H7 (cell line): ENCODE data around the gene GABARAP. TPM values are rescaled to one million over a fixed set of nuclear protein-coding genes. Genes with fewer than 3 reads are reported as not detected.

Experiments
- DNase-seq: peaks from one replicate; pipeline ENCODE4 v3.0.0; 2012
- H3K27me3 ChIP-seq: 2 replicates; pipeline ENCODE4 v1.6.0; 2011; ENCODE audit warnings: mild to moderate bottlenecking, low read length; ENCODE audit not compliant: control insufficient read depth, insufficient read depth
- H3K36me3 ChIP-seq: replicated peaks from 2 replicates; pipeline ENCODE4 v1.5.1; 2011; ENCODE audit warnings: low read length; ENCODE audit not compliant: control insufficient read depth, insufficient read depth
- H3K4me3 ChIP-seq: 2 replicates; pipeline ENCODE4 v1.5.1; 2011; ENCODE audit warnings: low read depth, mild to moderate bottlenecking, control low read depth, low read length, moderate library complexity; ENCODE audit not compliant: insufficient read depth
- total RNA-seq: library from RNA; depleted of rRNA; stranded (reverse); fragments of >200 nt; shearing (Covaris generic); gene quantifications from 2 replicates; pipeline ENCODE4 v1.2.3, GENCODE V29; 2014; rRNA removed

The GABARAP gene
- total RNA-seq, result 185 and 231 TPM in 2 replicates

- Histone ChIP-seq H3K4me3 (peak within 1 kb of the TSS; percentile 69), H3K27me3 (no peaks in the 10 kb centered on the region)
- peak; percentile 93 for DNase-seq
Observed at GRCh38 chr17:7241783-7242716, at the start of gene GABARAP. GABARAP (minus strand) TSS chr17:7242449; CDS start chr17:7242330, 119 bp downstream.

DNA sequence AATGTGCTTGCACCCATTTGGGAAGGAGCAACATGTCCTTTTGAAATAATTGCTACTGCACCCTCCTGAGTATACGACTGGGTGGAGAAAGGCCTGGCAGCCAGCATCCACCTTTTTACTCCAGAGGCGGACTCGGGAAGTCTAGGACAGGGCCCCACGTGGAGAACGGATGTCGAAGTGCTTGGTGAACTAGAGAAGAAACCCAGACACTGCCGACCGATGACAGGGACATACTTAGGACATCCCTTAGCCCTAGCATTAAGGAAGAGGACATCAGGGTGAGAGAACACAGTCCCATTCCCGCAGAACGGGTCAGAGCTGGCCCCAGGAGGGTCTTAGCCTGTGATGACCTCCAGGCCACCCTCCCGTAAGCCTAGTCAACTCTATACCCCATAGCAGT lies 48.4 kb upstream of the GABARAP start:
- DNase-seq, result no peak
- peaks cover 28% of the 10 kb centered on the region for H3K27me3 ChIP-seq
- H3K36me3 ChIP-seq, result no peaks in the 10 kb centered on the region; the same call in 1 of the 2 replicates
- no peak overlapping the region for H3K4me3 ChIP-seq

More at GRCh38 chr17:7241783-7242716, at the start of gene GABARAP:
- H3K36me3 ChIP-seq, result peaks cover 12% of the 10 kb centered on the region

DNA sequence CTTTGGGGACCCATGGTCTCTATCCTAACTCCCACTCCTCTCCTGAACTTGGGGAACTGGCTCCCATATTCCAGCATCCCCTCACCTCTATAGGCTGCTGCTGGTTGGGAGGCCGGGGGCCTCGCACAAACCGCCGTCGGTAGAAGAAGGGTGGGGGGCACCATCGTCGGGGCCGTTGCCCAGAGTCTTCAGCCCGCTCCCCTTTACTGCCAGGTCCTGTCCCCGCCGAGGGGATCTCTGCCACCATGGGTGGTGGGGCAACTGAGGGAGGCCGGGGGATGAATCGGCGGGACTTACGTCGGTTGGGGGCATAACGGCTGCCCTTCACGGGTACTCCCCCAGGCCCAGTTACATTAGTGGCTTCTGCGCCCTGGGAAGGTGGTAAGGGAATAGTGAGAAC lies 47.9 kb upstream of the GABARAP start:
- no peak for DNase-seq
- Histone ChIP-seq H3K4me3 (no peak overlapping the region), H3K36me3 (no peaks in the 10 kb centered on the region; the same call in 1 of the 2 replicates), H3K27me3 (peaks cover 24% of the 10 kb centered on the region)

DNA sequence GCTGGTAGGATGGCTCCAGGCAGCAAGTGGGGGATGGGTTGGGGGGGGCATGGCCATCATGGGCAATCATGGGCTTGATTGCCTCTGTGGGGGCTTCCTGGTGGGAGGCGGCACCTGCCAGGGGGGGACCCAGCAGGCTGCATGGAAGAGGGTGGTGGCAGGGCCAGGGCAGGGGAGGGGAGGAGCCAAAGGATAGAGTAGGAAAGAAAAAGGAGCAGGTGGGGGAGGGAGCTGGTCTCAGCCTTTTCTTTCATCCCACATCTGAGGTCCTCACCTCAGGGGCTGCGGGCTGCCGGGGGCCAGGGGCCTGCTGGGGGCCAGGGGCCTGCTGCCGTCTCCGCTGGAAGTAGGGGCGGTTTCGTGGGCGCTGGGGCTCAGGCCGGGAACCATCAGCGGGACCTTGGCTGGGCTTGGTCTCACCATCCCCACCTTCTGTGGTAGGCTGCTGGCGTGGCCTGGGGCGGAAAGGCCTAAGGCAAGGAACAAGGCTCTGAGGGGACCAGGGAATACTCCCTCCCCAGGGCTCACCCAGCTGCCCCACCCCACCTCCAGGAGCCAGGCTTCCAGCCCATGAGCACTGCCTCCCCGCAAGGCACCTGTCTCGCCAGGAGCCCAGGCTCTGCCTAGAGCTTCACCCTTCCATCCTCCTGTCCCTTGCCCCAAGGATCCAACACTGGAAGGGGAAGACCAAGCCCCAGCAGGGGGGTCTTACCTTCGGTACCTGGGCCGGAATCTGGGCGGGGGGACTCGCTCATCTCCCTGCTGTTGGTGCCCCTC lies 47.2 kb upstream of the GABARAP start:
- DNase-seq, result peak; percentile 80
- no peaks in the 10 kb centered on the region; the same call in 1 of the 2 replicates for H3K36me3 ChIP-seq
- H3K4me3 ChIP-seq, result no peak overlapping the region
- H3K27me3 ChIP-seq, result peaks cover 22% of the 10 kb centered on the region; the same call in 1 of the 2 replicates

DNA sequence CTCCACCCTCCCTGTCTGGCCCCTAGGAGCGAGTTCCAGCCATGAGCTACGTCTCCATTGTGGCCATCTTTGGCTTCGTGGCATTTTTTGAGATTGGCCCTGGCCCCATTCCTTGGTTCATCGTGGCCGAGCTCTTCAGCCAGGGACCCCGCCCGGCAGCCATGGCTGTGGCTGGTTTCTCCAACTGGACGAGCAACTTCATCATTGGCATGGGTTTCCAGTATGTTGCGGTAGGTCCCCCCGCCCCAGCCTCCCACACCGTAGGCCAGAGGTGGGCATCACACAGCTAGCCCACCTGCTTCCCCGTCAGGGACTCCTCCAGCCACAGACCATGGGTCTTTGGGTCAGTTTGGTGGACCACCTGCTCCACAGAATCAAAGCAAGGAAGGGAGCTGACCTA lies 43.4 kb upstream of the GABARAP start:
- Histone ChIP-seq H3K36me3 (no peaks in the 10 kb centered on the region; the same call in 1 of the 2 replicates), H3K27me3 (peaks cover 20% of the 10 kb centered on the region), H3K4me3 (no peak overlapping the region)
- peak; percentile 15 for DNase-seq

- H3K27me3 ChIP-seq, result peaks cover 17% of the 10 kb centered on the region
- no peaks in the 10 kb centered on the region; the same call in 1 of the 2 replicates for H3K36me3 ChIP-seq
- DNase-seq, result no peak
- H3K4me3 ChIP-seq, result no peak overlapping the region
Observed at GRCh38 chr17:7284911-7285310, 42.7 kb upstream of the GABARAP start.

- no peaks in the 10 kb centered on the region; the same call in 1 of the 2 replicates for H3K36me3 ChIP-seq
- peaks cover 17% of the 10 kb centered on the region for H3K27me3 ChIP-seq
- H3K4me3 ChIP-seq, result no peak overlapping the region
- peak; percentile 33 for DNase-seq
Observed at GRCh38 chr17:7283471-7284216, 41.4 kb upstream of the GABARAP start.

DNA sequence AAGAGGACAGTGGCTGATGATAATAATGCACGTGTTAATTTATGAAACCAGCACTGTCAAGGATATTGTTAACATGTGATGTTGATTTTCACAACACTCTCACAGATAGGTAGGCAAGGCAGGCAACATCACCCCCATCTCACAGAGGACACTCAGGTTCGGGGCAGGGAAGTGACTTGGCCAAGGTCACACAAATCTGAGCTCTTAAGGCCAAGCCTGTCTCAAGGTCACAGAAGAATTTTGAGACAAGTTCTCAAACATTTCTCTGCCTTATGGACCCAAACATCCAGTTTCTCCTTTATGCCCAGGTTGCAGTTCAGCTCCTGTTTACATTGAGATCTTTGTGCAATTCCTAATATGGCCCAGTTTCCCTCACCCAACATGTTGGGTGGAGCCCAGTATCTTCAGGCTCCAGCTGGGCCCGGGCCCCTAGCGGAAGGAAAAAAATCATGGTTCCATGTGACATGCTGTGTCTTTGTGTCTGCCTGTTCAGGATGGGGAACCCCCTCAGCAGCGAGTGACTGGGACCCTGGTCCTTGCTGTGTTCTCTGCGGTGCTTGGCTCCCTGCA lies 40.6 kb upstream of the GABARAP start:
- peak; percentile 20 for DNase-seq
- Histone ChIP-seq H3K36me3 (no peaks in the 10 kb centered on the region), H3K27me3 (peaks cover 17% of the 10 kb centered on the region), H3K4me3 (no peak overlapping the region)

DNA sequence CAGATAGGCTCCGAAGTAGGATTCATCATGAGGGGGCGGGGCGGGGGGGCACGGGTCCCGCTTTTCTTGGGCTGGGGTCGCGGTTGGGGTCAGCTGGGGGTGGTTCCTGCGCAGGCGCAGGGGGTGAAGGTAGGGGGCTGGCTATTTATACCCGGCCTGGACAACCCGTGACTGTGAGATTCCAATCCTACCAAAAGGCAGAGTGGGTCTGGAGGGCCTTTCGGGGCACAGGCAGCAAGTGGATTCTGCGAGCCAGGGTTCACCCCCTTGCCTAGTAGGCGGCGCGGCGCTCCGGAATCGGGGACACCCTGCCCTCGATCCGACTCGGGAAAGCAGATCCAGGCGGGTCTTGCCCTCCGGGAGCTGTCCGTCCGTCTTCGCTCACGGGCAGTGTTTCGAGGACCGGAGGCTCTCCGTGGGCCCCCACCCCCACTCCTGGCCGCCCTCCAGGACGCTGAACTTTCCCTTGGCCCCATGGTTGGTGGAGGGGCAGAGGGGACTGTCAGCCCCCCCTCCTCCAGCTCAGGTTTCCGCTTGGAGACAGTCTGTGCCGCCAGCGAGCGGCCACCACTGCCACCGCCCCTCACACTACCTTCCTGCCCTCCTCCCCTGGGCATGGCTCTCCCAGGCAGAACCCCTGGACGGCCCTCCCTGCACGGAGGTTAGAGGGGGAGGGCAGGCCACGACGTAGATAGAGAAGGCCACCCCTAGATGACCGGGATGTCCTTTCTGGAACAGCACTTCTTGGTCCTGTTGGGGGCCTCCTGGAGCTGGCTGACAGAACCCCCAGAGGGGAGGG lies 39.9 kb upstream of the GABARAP start:
- no peak for DNase-seq
- Histone ChIP-seq H3K4me3 (peak overlapping the region; percentile 65), H3K27me3 (peaks cover 17% of the 10 kb centered on the region), H3K36me3 (no peaks in the 10 kb centered on the region)

- H3K27me3 ChIP-seq, result peaks cover 17% of the 10 kb centered on the region
- H3K36me3 ChIP-seq, result no peaks in the 10 kb centered on the region
- peak within 1 kb of the TSS; percentile 65 for H3K4me3 ChIP-seq
- peak; percentile 100 for DNase-seq
Observed at GRCh38 chr17:7281074-7281952, 39.1 kb upstream of the GABARAP start, which contains the start of gene SLC2A4. SLC2A4 (plus strand) TSS chr17:7281718; CDS start chr17:7281935, 217 bp downstream.

- DNase-seq, result peak; percentile 91
- H3K36me3 ChIP-seq, result no peaks in the 10 kb centered on the region
- peaks cover 17% of the 10 kb centered on the region for H3K27me3 ChIP-seq
- peak overlapping the region; percentile 36 for H3K4me3 ChIP-seq
Observed at GRCh38 chr17:7280519-7281073, 38.3 kb upstream of the GABARAP start.

GRCh38 chr17:7279448-7279847 lies 37.2 kb upstream of the GABARAP start:
- H3K27me3 ChIP-seq, result peaks cover 17% of the 10 kb centered on the region
- no peaks in the 10 kb centered on the region for H3K36me3 ChIP-seq
- H3K4me3 ChIP-seq, result no peak overlapping the region
- DNase-seq, result no peak
